GM23248 (cell line): ENCODE data around the gene LDB2.

Source experiments
- EZH2 ChIP-seq: fragments of 200-600 bp; sonication (generic); IDR thresholded peaks from 2 replicates; pipeline ENCODE4 v1.6.1; 2018; ENCODE audit warnings: antibody characterized with exemption, mild to moderate bottlenecking; ENCODE audit not compliant: insufficient read depth, poor library complexity, severe bottlenecking
- EZH2phosphoT487 ChIP-seq: fragments of 200-600 bp; sonication (generic); IDR thresholded peaks from 2 replicates; pipeline ENCODE4 v1.6.1; 2018; ENCODE audit warnings: antibody characterized with exemption, moderate library complexity, mild to moderate bottlenecking, low read depth; ENCODE audit not compliant: insufficient read depth

GRCh38 chr4:16884673-16885460 is 13.6 kb downstream of the LDB2 start:
- TF ChIP-seq EZH2phosphoT487 (no peak), EZH2 (no peak)
